ENCODE data around the gene SYPL2.

Gene SYPL2

GRCh38 chr1:109497449-109498160 is 31.3 kb downstream of the SYPL2 start:
- H3K27me3 ChIP-seq (ENCODE audit: control insufficient read depth, insufficient read depth, low read length), result no peaks in the 10 kb centered on the region
- peaks cover 4% of the 10 kb centered on the region for H3K36me3 ChIP-seq (ENCODE audit: control insufficient read depth, insufficient read depth, low read length)
- no peak overlapping the region for H3K9ac ChIP-seq (ENCODE audit: low read length)
- H3K9me3 ChIP-seq (ENCODE audit: control insufficient read depth, low read length), result no peaks in the 10 kb centered on the region
- no peak overlapping the region for H3K4me3 ChIP-seq (ENCODE audit: low read length)
- H3K4me1 ChIP-seq (ENCODE audit: control insufficient read depth, insufficient read depth, low read length), result peaks cover 18% of the 10 kb centered on the region

DNA sequence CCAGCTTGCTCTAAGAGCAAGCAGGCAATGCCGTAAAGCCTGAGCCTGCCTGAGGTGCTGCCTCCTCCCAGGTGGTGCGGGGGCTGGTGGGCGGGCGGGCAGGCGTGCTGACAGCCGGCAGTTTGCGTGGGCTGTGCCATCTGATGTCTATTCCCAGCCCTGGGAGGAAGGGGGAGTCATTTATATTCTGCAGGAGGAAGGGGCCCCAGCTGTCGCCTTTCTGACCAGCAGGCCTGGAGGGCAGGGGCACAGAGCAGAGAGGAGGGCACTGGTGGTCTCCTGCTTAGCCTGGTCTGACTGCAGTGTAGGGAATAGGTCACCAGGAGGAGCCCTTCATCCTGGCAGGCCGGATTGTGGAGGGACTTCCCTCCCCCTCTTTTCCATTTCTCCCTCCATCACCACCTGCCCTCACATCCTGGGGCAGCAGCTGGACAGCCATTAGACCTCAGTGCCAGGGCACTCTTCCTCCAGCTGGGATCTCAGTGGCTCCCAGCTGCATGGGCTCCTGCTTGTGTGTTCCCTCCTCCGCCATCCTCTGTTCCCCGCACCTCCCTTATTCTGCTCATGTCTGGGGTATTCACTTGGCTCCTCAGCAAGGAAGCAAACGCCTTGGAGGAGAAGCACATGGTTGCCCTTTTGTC is 31.9 kb downstream of the SYPL2 start:
- Histone ChIP-seq H3K9ac (ENCODE audit: low read length) (no peak overlapping the region), H3K4me1 (ENCODE audit: control insufficient read depth, insufficient read depth, low read length) (peaks cover 16% of the 10 kb centered on the region), H3K9me3 (ENCODE audit: control insufficient read depth, low read length) (no peaks in the 10 kb centered on the region), H3K4me3 (ENCODE audit: low read length) (no peak overlapping the region), H3K27me3 (ENCODE audit: control insufficient read depth, insufficient read depth, low read length) (no peaks in the 10 kb centered on the region), H3K36me3 (ENCODE audit: control insufficient read depth, insufficient read depth, low read length) (peaks cover 4% of the 10 kb centered on the region)

DNA sequence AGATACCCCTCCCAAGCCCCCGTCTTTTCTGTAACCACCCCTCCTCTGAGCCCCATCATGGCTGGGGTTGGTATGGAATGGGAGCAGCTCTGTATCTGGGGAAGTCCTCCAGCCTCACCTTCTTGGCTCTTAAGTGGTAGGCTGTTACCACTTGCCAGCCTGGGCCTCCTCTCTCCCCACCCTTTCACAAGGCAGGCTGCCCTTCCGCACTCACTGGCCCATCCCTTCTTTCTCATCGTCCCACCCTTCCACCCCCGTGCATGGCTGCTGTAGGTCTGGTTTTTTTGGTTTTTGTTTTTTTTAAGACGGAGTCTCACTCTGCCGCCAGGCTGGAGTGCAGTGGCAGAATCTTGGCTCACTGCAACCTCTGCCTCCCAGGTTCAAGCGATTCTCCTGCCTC is 32.7 kb downstream of the SYPL2 start:
- H3K36me3 ChIP-seq (ENCODE audit: control insufficient read depth, insufficient read depth, low read length), result peaks cover 4% of the 10 kb centered on the region
- H3K4me1 ChIP-seq (ENCODE audit: control insufficient read depth, insufficient read depth, low read length), result peaks cover 17% of the 10 kb centered on the region
- no peaks in the 10 kb centered on the region for H3K9me3 ChIP-seq (ENCODE audit: control insufficient read depth, low read length)
- H3K27me3 ChIP-seq (ENCODE audit: control insufficient read depth, insufficient read depth, low read length), result no peaks in the 10 kb centered on the region
- H3K9ac ChIP-seq (ENCODE audit: low read length), result no peak overlapping the region
- H3K4me3 ChIP-seq (ENCODE audit: low read length), result no peak overlapping the region

DNA sequence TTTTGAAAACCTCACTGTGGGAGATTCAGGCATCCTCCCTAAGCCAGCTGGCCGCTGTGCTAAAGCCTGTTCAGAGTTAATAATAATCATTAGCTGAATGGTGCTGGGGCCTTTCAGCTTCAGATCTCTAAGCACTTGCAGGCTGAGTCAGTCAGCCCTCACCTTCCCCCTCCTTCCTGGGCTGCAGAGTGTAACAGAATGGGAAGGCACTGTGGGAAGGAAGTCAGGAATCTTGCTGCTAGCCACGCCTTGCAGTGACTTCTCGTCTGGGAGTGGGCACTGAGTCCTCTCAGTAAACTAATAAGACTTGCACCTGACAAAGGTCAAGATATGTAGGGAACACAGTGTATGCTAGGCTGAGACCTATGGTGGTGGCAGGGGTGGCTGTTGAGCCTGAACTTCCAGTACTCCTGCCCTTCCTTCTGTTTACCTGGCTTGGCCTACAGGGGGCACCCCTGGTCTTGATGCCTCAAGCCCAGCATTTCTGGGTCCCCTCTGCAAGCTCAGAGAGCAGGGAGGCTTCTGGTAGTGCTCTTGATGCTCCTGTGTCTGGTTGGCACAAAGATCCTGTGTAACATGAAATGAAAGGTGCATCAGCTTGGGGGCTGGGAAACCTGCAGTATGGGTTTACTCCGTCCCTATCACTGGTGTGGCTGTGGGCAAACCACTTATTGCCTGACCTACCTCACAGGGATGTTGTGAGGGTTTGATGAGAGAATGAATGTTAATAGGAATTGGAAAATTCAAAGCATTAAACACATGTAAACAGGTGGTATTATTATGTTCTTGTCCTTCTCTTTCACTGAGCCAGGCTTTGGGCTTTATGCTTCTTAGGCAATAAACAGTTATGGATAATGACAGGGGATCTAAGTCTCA is 33.6 kb downstream of the SYPL2 start:
- no peaks in the 10 kb centered on the region for H3K9me3 ChIP-seq (ENCODE audit: control insufficient read depth, low read length)
- no peaks in the 10 kb centered on the region for H3K27me3 ChIP-seq (ENCODE audit: control insufficient read depth, insufficient read depth, low read length)
- peaks cover 4% of the 10 kb centered on the region for H3K36me3 ChIP-seq (ENCODE audit: control insufficient read depth, insufficient read depth, low read length)
- no peak overlapping the region for H3K4me3 ChIP-seq (ENCODE audit: low read length)
- no peak overlapping the region for H3K9ac ChIP-seq (ENCODE audit: low read length)
- peaks cover 13% of the 10 kb centered on the region for H3K4me1 ChIP-seq (ENCODE audit: control insufficient read depth, insufficient read depth, low read length)

- H3K36me3 ChIP-seq (ENCODE audit: control insufficient read depth, insufficient read depth, low read length), result peaks cover 4% of the 10 kb centered on the region
- no peak overlapping the region for H3K9ac ChIP-seq (ENCODE audit: low read length)
- no peak overlapping the region for H3K4me3 ChIP-seq (ENCODE audit: low read length)
- H3K4me1 ChIP-seq (ENCODE audit: control insufficient read depth, insufficient read depth, low read length), result peaks cover 6% of the 10 kb centered on the region
- no peaks in the 10 kb centered on the region for H3K9me3 ChIP-seq (ENCODE audit: control insufficient read depth, low read length)
- no peaks in the 10 kb centered on the region for H3K27me3 ChIP-seq (ENCODE audit: control insufficient read depth, insufficient read depth, low read length)
These were observed 34.6 kb downstream of the SYPL2 start for GRCh38 chr1:109500941-109501381.

- peaks cover 4% of the 10 kb centered on the region for H3K36me3 ChIP-seq (ENCODE audit: control insufficient read depth, insufficient read depth, low read length)
- H3K27me3 ChIP-seq (ENCODE audit: control insufficient read depth, insufficient read depth, low read length), result no peaks in the 10 kb centered on the region
- H3K4me3 ChIP-seq (ENCODE audit: low read length), result no peak overlapping the region
- H3K4me1 ChIP-seq (ENCODE audit: control insufficient read depth, insufficient read depth, low read length), result peaks cover 6% of the 10 kb centered on the region
- no peaks in the 10 kb centered on the region for H3K9me3 ChIP-seq (ENCODE audit: control insufficient read depth, low read length)
- no peak overlapping the region for H3K9ac ChIP-seq (ENCODE audit: low read length)
These were observed 35.5 kb downstream of the SYPL2 start for GRCh38 chr1:109501644-109502363.

GRCh38 chr1:109502364-109502851 is 36.1 kb downstream of the SYPL2 start:
- no peak overlapping the region for H3K9ac ChIP-seq (ENCODE audit: low read length)
- H3K9me3 ChIP-seq (ENCODE audit: control insufficient read depth, low read length), result no peaks in the 10 kb centered on the region
- H3K36me3 ChIP-seq (ENCODE audit: control insufficient read depth, insufficient read depth, low read length), result peaks cover under 1% of the 10 kb centered on the region
- no peak overlapping the region for H3K4me3 ChIP-seq (ENCODE audit: low read length)
- peaks cover 6% of the 10 kb centered on the region for H3K4me1 ChIP-seq (ENCODE audit: control insufficient read depth, insufficient read depth, low read length)
- H3K27me3 ChIP-seq (ENCODE audit: control insufficient read depth, insufficient read depth, low read length), result no peaks in the 10 kb centered on the region

DNA sequence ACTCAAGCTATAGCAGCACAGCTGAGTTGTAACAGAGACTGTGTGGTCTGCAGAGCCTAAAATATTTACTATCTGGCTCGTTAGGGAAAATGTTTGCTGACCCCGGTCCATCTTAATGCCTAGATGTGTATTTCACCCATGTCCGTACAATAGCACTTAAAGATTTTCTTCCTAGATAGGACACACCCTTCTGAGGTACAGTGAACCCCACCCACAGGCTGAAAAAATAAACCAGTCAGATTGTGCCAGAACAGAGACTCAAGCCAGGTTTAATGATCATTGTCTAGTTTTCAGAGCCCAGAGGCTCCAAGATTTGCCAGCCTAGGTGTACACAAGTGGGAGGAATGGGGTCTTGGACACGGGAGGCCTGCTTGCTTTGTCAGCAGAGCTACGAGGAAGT is 37.6 kb downstream of the SYPL2 start:
- no peaks in the 10 kb centered on the region for H3K27me3 ChIP-seq (ENCODE audit: control insufficient read depth, insufficient read depth, low read length)
- no peak overlapping the region for H3K9ac ChIP-seq (ENCODE audit: low read length)
- H3K4me3 ChIP-seq (ENCODE audit: low read length), result no peak overlapping the region
- H3K9me3 ChIP-seq (ENCODE audit: control insufficient read depth, low read length), result no peaks in the 10 kb centered on the region
- no peaks in the 10 kb centered on the region for H3K36me3 ChIP-seq (ENCODE audit: control insufficient read depth, insufficient read depth, low read length)
- peaks cover 9% of the 10 kb centered on the region for H3K4me1 ChIP-seq (ENCODE audit: control insufficient read depth, insufficient read depth, low read length)

DNA sequence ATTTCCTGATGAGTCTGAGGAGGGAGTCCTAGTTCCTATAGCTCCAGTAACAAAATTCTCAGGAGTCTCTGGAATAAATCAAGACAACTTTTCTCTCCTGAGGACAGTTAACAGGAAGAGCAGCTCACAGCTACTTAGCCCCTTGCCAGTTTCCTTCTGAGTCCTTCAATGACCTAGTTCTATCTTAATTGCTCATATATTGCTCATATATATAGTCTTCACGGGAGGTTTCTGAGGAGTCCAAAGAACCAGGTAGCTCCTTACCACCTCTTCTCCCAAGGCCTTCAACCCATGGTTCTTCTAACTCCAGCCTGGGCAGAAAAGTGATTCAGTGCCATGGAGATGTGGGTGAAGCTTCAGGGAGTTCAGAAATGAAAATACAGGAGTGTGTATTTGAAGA is 38.6 kb downstream of the SYPL2 start:
- Histone ChIP-seq H3K27me3 (ENCODE audit: control insufficient read depth, insufficient read depth, low read length) (no peaks in the 10 kb centered on the region), H3K9me3 (ENCODE audit: control insufficient read depth, low read length) (no peaks in the 10 kb centered on the region), H3K36me3 (ENCODE audit: control insufficient read depth, insufficient read depth, low read length) (no peaks in the 10 kb centered on the region), H3K9ac (ENCODE audit: low read length) (no peak overlapping the region), H3K4me3 (ENCODE audit: low read length) (no peak overlapping the region), H3K4me1 (ENCODE audit: control insufficient read depth, insufficient read depth, low read length) (peaks cover 12% of the 10 kb centered on the region)

GRCh38 chr1:109508001-109508872 is 41.9 kb downstream of the SYPL2 start:
- Histone ChIP-seq H3K9ac (ENCODE audit: low read length) (no peak overlapping the region), H3K36me3 (ENCODE audit: control insufficient read depth, insufficient read depth, low read length) (no peaks in the 10 kb centered on the region), H3K27me3 (ENCODE audit: control insufficient read depth, insufficient read depth, low read length) (peaks cover 4% of the 10 kb centered on the region), H3K9me3 (ENCODE audit: control insufficient read depth, low read length) (no peaks in the 10 kb centered on the region), H3K4me3 (ENCODE audit: low read length) (no peak overlapping the region), H3K4me1 (ENCODE audit: control insufficient read depth, insufficient read depth, low read length) (peaks cover 12% of the 10 kb centered on the region)

DNA sequence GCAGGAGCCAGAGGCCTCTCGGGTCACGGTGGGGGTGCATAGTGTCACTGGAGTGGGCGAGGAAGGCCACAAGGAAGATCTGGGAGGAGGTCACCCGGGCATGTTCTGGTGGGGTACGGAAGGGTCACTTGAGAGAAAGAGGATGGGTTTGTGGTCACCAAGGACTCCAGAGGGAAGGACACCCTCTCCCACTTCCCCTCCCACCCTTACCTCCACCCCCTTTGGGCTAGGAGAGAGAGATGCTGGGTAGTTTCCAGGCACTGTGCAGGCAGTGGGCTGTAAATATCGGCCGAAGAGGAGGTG is 42.5 kb downstream of the SYPL2 start:
- Histone ChIP-seq H3K4me1 (ENCODE audit: control insufficient read depth, insufficient read depth, low read length) (peaks cover 9% of the 10 kb centered on the region), H3K27me3 (ENCODE audit: control insufficient read depth, insufficient read depth, low read length) (peaks cover 4% of the 10 kb centered on the region), H3K4me3 (ENCODE audit: low read length) (no peak overlapping the region), H3K9ac (ENCODE audit: low read length) (peak overlapping the region; percentile 50), H3K36me3 (ENCODE audit: control insufficient read depth, insufficient read depth, low read length) (no peaks in the 10 kb centered on the region), H3K9me3 (ENCODE audit: control insufficient read depth, low read length) (no peaks in the 10 kb centered on the region)
